HCT116 (cell line): Measurements from ENCODE around the gene KCNJ10. TPM values are rescaled to one million over a fixed set of nuclear protein-coding genes. Genes with fewer than 3 reads are reported as not detected.

Experiments
- ATAC-seq: fragments of 200-7000 bp; cut with Tn5 transposase; 2 replicates; pipeline ENCODE4 v1.9.1; 2020; ENCODE audit warnings: mild to moderate bottlenecking, moderate library complexity
- BruUV-seq: library from RNA; stranded (reverse); fragments of 400-500 nt; replicated peaks from 2 replicates; lab custom pipeline; 2021; lab: Mats Ljungman, UMichigan
- CTCF ChIA-PET: fragments of 300-600 bp; sonication (Branson Sonifier 250); formaldehyde crosslinking; loops from one replicate; lab custom pipeline; 2021; ENCODE audit warnings: antibody characterized with exemption; lab: Charles Lee
- POLR2A ChIA-PET: fragments of 300-600, 350-600 bp; sonication (Branson Sonifier 250); formaldehyde crosslinking; loops from one replicate; lab custom pipeline; 2021; ENCODE audit warnings: antibody characterized with exemption; lab: Charles Lee
- RAD21 ChIA-PET, 2 experiments: fragments of 300-600 bp; sonication (Branson Sonifier 250); formaldehyde crosslinking; loops; one replicate each; lab custom pipeline; 2023; ENCODE audit warnings: low total read pairs in 2 of 2; ENCODE audit not compliant: uncharacterized antibody in 2 of 2, unreplicated experiment in 2 of 2, low non-redundant PET in 1 of 2; lab: Charles Lee
- DNase-seq: peaks from one replicate; pipeline ENCODE4 v3.0.0-alpha.2; 2010; ENCODE audit warnings: low read depth, low spot score
- H2AFZ ChIP-seq: fragments of 200-600 bp; shearing (Covaris generic), sonication (generic); 2 replicates; pipeline ENCODE4 v1.6.1; 2017; ENCODE audit warnings: low read depth, mixed run types, mixed read lengths, antibody characterized with exemption, low read length; ENCODE audit not compliant: poor library complexity, severe bottlenecking
- H3K27ac ChIP-seq: 2 replicates; pipeline ENCODE4 v1.5.1; 2012; ENCODE audit warnings: low read depth, low read length
- H3K27me3 ChIP-seq: fragments of 200-600 bp; sonication (generic); 2 replicates; pipeline ENCODE4 v1.6.1; 2016; ENCODE audit warnings: mixed run types, low read length, mixed read lengths; ENCODE audit not compliant: insufficient read depth
- H3K36me3 ChIP-seq, 2 experiments: fragments of 200-500 bp in 1 of 2; fragments of 200-600 bp in 1 of 2; sonication (Bioruptor generic) in 1 of 2; sonication (generic) in 1 of 2; 2 replicates each; pipeline versions ENCODE4 v1.5.1 to v1.6.1; 2014 to 2016; ENCODE audit warnings: low read length in 2 of 2, inconsistent platforms in 1 of 2, mixed read lengths in 1 of 2, mixed run types in 1 of 2; ENCODE audit not compliant: insufficient read depth in 2 of 2, control insufficient read depth in 1 of 2
- H3K4me1 ChIP-seq, 2 experiments: fragments of 200-600 bp in 1 of 2; sonication (generic) in 1 of 2; 2 replicates each; pipeline versions ENCODE4 v1.5.1 to v1.6.1; 2012 to 2017; ENCODE audit warnings: low read length in 2 of 2, inconsistent platforms in 1 of 2, mild to moderate bottlenecking in 1 of 2, mixed read lengths in 1 of 2, mixed run types in 1 of 2, moderate library complexity in 1 of 2; ENCODE audit not compliant: insufficient read depth in 2 of 2, control insufficient read depth in 1 of 2
- H3K4me2 ChIP-seq: fragments of 200-600 bp; sonication (generic); 2 replicates; pipeline ENCODE4 v1.6.1; 2017; ENCODE audit warnings: mixed run types, low read length, mixed read lengths
- H3K4me3 ChIP-seq, 2 experiments: fragments of 200-600 bp in 1 of 2; sonication (generic) in 1 of 2; replicated peaks in 1 of 2; 2 replicates each; pipeline ENCODE4 v1.5.1; 2011 to 2016; ENCODE audit warnings: low read length in 2 of 2, control low read depth in 1 of 2, low read depth in 1 of 2, mild to moderate bottlenecking in 1 of 2, mixed read lengths in 1 of 2, mixed run types in 1 of 2
- H3K79me2 ChIP-seq: fragments of 200-600 bp; sonication (generic); 2 replicates; pipeline ENCODE4 v1.6.1; 2017; ENCODE audit warnings: mild to moderate bottlenecking, mixed run types, low read length, moderate library complexity, mixed read lengths; ENCODE audit not compliant: insufficient read depth
- H3K9ac ChIP-seq: fragments of 200-600 bp; sonication (generic); 2 replicates; pipeline ENCODE4 v1.6.1; 2016; ENCODE audit warnings: low read length, mixed read lengths
- H3K9me2 ChIP-seq: fragments of 200-600 bp; sonication (generic), shearing (Covaris generic); 2 replicates; pipeline ENCODE4 v1.6.1; 2017; ENCODE audit warnings: mixed run types, mild to moderate bottlenecking, moderate library complexity; ENCODE audit not compliant: insufficient read depth
- H3K9me3 ChIP-seq, 2 experiments: fragments of 200-500 bp in 1 of 2; fragments of 200-600 bp in 1 of 2; sonication (Bioruptor generic) in 1 of 2; sonication (generic) in 1 of 2; 2 replicates each; pipeline ENCODE4 v1.6.1; 2014 to 2017; ENCODE audit warnings: low read length in 2 of 2, mixed read lengths in 2 of 2, inconsistent platforms in 1 of 2, low read depth in 1 of 2, mild to moderate bottlenecking in 1 of 2, mixed run types in 1 of 2, moderate library complexity in 1 of 2; ENCODE audit not compliant: control insufficient read depth in 1 of 2, insufficient read depth in 1 of 2
- H4K20me1 ChIP-seq: fragments of 200-600 bp; sonication (generic), shearing (Covaris generic); 2 replicates; pipeline ENCODE4 v1.6.1; 2017; ENCODE audit warnings: mixed run types, mild to moderate bottlenecking, moderate library complexity; ENCODE audit not compliant: insufficient read depth
- CEBPB ChIP-seq: IDR thresholded peaks from 2 replicates; pipeline ENCODE4 v1.6.1; 2012; ENCODE audit warnings: low read depth
- EZH2 ChIP-seq: fragments of 200-600 bp; sonication (generic); IDR thresholded peaks from 2 replicates; pipeline ENCODE4 v1.6.1; 2017; ENCODE audit warnings: antibody characterized with exemption, mixed run types
- SRF ChIP-seq: IDR thresholded peaks from 2 replicates; pipeline ENCODE4 v1.6.1; 2012; ENCODE audit warnings: low read depth
- TCF7L2 ChIP-seq: IDR thresholded peaks from 2 replicates; pipeline ENCODE4 v1.7.0; 2011; ENCODE audit warnings: borderline replicate concordance, inconsistent platforms; ENCODE audit not compliant: insufficient read depth, insufficient read length; ENCODE audit errors: extremely low read depth
- YY1 ChIP-seq: IDR thresholded peaks from 2 replicates; pipeline ENCODE4 v1.6.1; 2011; ENCODE audit warnings: low read length, low read depth, moderate library complexity, mild to moderate bottlenecking; ENCODE audit not compliant: insufficient replicate concordance; ENCODE audit errors: extremely low read depth
- intact Hi-C: fragments of 100-400 bp; cut with micrococcal nuclease; formaldehyde crosslinking; loops from 2 replicates; pipeline ENCODE4 v1.10.0; 2022
- total RNA-seq: library from RNA; stranded (reverse); gene quantifications from one replicate; pipeline ENCODE4 v1.2.1, GENCODE V29; 2021; ENCODE audit not compliant: unreplicated experiment
- TF ChIP-seq, protein P1 (sequence below): IDR thresholded peaks from 2 replicates; pipeline ENCODE4 v1.6.1; 2012; ENCODE audit warnings: low read depth
- TF ChIP-seq, protein P2 (sequence below): IDR thresholded peaks from 2 replicates; pipeline ENCODE4 v1.6.1; 2011; ENCODE audit warnings: mild to moderate bottlenecking, low read length, moderate library complexity; ENCODE audit not compliant: insufficient replicate concordance; ENCODE audit errors: extremely low read depth
- TF ChIP-seq, protein P3 (sequence below), 3 experiments: fragments of 200-600 bp in 1 of 3; sonication (generic) in 1 of 3; IDR thresholded peaks in 2 of 3; conservative IDR thresholded peaks in 1 of 3; 2 replicates each; pipeline ENCODE4 v1.5.1; 2012 to 2017; ENCODE audit warnings: low read depth in 2 of 3, low read length in 2 of 3, antibody characterized with exemption in 1 of 3, borderline replicate concordance in 1 of 3, control low read depth in 1 of 3, mild to moderate bottlenecking in 1 of 3, mixed read lengths in 1 of 3, mixed run types in 1 of 3, moderate library complexity in 1 of 3; ENCODE audit not compliant: insufficient read depth in 1 of 3

The KCNJ10 gene
- total RNA-seq, 1 experiment from 2014 or later, result 0.57 TPM

DNA sequence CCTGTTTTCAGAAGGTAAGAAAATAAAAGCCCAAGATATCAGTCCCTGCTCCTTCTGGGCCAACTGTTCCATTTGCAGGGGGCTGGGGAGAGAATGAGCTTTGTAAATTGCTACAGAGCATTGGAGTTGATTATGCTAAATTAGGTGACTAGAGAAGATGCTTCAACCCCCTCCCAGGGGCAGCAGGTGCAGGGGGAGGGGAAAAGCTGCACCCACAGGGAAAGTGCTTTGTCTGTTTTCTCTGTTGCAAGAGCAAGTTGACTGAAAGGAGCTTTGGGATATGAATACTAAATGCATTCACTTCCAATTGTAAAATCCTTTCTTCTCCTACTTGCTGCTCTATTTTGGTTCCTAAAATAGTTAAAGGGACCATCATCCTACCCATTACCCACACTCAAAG lies 21.6 kb downstream of the KCNJ10 start:
- H3K27ac ChIP-seq, result no peak overlapping the region
- no TSS peak for BruUV-seq
- no peaks in the 10 kb centered on the region for H3K36me3 ChIP-seq
- no peak for TF ChIP-seq EZH2
- TF ChIP-seq, protein P1, sequence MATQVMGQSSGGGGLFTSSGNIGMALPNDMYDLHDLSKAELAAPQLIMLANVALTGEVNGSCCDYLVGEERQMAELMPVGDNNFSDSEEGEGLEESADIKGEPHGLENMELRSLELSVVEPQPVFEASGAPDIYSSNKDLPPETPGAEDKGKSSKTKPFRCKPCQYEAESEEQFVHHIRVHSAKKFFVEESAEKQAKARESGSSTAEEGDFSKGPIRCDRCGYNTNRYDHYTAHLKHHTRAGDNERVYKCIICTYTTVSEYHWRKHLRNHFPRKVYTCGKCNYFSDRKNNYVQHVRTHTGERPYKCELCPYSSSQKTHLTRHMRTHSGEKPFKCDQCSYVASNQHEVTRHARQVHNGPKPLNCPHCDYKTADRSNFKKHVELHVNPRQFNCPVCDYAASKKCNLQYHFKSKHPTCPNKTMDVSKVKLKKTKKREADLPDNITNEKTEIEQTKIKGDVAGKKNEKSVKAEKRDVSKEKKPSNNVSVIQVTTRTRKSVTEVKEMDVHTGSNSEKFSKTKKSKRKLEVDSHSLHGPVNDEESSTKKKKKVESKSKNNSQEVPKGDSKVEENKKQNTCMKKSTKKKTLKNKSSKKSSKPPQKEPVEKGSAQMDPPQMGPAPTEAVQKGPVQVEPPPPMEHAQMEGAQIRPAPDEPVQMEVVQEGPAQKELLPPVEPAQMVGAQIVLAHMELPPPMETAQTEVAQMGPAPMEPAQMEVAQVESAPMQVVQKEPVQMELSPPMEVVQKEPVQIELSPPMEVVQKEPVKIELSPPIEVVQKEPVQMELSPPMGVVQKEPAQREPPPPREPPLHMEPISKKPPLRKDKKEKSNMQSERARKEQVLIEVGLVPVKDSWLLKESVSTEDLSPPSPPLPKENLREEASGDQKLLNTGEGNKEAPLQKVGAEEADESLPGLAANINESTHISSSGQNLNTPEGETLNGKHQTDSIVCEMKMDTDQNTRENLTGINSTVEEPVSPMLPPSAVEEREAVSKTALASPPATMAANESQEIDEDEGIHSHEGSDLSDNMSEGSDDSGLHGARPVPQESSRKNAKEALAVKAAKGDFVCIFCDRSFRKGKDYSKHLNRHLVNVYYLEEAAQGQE, result no peak
- no peak for TF ChIP-seq TCF7L2
- no peak for TF ChIP-seq CEBPB
- TF ChIP-seq YY1, result no peak
- TF ChIP-seq, protein P2, sequence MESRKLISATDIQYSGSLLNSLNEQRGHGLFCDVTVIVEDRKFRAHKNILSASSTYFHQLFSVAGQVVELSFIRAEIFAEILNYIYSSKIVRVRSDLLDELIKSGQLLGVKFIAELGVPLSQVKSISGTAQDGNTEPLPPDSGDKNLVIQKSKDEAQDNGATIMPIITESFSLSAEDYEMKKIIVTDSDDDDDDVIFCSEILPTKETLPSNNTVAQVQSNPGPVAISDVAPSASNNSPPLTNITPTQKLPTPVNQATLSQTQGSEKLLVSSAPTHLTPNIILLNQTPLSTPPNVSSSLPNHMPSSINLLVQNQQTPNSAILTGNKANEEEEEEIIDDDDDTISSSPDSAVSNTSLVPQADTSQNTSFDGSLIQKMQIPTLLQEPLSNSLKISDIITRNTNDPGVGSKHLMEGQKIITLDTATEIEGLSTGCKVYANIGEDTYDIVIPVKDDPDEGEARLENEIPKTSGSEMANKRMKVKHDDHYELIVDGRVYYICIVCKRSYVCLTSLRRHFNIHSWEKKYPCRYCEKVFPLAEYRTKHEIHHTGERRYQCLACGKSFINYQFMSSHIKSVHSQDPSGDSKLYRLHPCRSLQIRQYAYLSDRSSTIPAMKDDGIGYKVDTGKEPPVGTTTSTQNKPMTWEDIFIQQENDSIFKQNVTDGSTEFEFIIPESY, result no peak
- no peak for TF ChIP-seq SRF
- TF ChIP-seq, protein P3, sequence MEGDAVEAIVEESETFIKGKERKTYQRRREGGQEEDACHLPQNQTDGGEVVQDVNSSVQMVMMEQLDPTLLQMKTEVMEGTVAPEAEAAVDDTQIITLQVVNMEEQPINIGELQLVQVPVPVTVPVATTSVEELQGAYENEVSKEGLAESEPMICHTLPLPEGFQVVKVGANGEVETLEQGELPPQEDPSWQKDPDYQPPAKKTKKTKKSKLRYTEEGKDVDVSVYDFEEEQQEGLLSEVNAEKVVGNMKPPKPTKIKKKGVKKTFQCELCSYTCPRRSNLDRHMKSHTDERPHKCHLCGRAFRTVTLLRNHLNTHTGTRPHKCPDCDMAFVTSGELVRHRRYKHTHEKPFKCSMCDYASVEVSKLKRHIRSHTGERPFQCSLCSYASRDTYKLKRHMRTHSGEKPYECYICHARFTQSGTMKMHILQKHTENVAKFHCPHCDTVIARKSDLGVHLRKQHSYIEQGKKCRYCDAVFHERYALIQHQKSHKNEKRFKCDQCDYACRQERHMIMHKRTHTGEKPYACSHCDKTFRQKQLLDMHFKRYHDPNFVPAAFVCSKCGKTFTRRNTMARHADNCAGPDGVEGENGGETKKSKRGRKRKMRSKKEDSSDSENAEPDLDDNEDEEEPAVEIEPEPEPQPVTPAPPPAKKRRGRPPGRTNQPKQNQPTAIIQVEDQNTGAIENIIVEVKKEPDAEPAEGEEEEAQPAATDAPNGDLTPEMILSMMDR (IDR thresholded peaks at IDR 0.05 in 2 of 3, conservative IDR thresholded peaks at IDR 0.05 in 1 of 3; ENCODE audit: borderline replicate concordance in 1 of 3, insufficient read depth in 1 of 3, low read depth in 2 of 3, low read length in 2 of 3), result no peak
- TF ChIP-seq, all 23 proteins: peak for 0
- H4K20me1 ChIP-seq, result no peaks in the 10 kb centered on the region
- no peaks in the 10 kb centered on the region for H3K79me2 ChIP-seq
- no peak for ATAC-seq
- H3K4me2 ChIP-seq, result no peak overlapping the region
- no peak overlapping the region for H2AFZ ChIP-seq
- CTCF ChIA-PET, result interaction anchor here (1.3 kb wide), 1 partner anchor 10 kb away, joined by 5 read pairs; no protein-coding TSS in a partner anchor
- H3K27me3 ChIP-seq, result peaks cover 29% of the 10 kb centered on the region
- intact Hi-C loops, result no loop called here
- no peaks in the 10 kb centered on the region for H3K9me3 ChIP-seq
- POLR2A ChIA-PET, result no interaction called here
- RAD21 ChIA-PET, result no interaction called here
- peaks cover 4 to 6% of the 10 kb centered on the region in 2 experiments; a peak in 3 of 4 replicates for H3K4me1 ChIP-seq
- H3K9me2 ChIP-seq, result no peaks in the 10 kb centered on the region
- no peak for DNase-seq
- H3K4me3 ChIP-seq, result no peak overlapping the region
- H3K9ac ChIP-seq, result no peak overlapping the region
